ENCODE results near the gene NOM1.

NOM1 gene

DNA sequence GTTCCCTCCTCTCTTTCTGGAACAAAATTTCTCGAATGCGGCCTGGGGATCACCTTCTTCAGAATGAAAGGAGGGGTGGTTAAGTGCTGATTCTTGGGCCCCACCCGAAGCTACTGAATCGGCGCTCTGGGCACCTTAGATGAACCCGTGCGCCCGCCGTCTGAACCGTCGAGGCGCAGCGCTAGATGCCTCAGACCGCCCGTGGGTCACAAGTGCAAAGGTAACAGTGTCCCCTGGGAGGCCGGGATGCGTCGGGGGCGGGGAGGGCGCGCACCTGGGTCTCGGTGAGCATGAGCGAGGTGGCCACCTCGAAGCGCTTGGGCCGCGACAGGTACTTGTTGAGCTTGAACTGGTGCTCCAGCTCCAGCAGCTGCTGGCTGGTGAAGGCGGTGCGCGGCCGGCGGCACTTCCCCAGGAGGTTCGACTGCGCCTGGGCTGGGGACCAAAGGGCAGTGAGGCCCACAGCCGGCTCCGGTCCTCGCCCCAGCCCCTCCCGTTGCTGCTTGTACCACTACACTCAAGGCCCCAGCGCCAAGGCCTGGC lies 56.8 kb downstream of the NOM1 start:
- TF ChIP-seq FOXP2 (optimal IDR thresholded peaks at IDR 0.05; ENCODE audit: borderline replicate concordance, extremely low read depth, extremely low read length, insufficient read depth) (no peak), POLR2AphosphoS5 (IDR thresholded peaks at IDR 0.05; ENCODE audit: low read depth, low read length) (no peak), REST (IDR thresholded peaks at IDR 0.05; ENCODE audit: insufficient read depth in 1 of 2, low read depth in 2 of 2, low read length in 2 of 2) (no peak), TAF1 (IDR thresholded peaks at IDR 0.05; ENCODE audit: borderline replicate concordance, insufficient read depth, low read length) (no peak), SIN3A (IDR thresholded peaks at IDR 0.05; ENCODE audit: borderline replicate concordance, insufficient read depth, low read length) (no peak)

DNA sequence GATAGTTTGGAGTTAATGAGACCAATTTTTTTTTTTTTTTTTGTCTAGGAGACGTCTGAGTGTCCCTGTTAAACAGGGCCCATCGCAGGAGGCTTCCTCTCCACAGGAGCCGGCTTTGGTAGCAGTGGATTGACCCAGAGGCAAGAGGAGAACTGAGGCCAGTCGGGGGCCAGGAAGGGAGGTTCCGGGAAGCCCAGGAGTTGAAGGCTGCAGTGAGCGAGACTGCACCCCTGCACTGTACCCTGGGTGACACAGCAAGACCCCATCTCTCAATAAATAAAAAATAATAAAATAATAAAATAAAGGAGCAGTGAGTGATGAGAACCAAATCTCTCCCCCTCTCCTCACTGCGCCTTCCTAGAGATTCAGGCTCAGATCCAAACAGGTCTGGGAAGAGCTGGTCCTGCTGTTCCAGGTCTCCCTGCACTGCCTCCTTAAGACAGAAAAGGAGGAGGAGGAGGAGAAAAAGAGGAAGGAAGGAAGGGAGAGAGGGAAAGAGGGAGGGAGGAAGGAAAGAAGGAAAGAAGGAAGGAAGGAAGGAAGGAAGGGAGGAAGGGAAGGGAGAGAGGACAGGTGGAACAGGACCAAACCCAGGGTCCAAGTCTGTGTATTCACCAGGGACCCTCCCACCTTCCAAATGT lies 57.4 kb downstream of the NOM1 start:
- TF ChIP-seq TAF1 (IDR thresholded peaks at IDR 0.05; ENCODE audit: borderline replicate concordance, insufficient read depth, low read length) (no peak), REST (IDR thresholded peaks at IDR 0.05; ENCODE audit: insufficient read depth in 1 of 2, low read depth in 2 of 2, low read length in 2 of 2) (no peak), FOXP2 (optimal IDR thresholded peaks at IDR 0.05; ENCODE audit: borderline replicate concordance, extremely low read depth, extremely low read length, insufficient read depth) (no peak), SIN3A (IDR thresholded peaks at IDR 0.05; ENCODE audit: borderline replicate concordance, insufficient read depth, low read length) (no peak), POLR2AphosphoS5 (IDR thresholded peaks at IDR 0.05; ENCODE audit: low read depth, low read length) (no peak)

DNA sequence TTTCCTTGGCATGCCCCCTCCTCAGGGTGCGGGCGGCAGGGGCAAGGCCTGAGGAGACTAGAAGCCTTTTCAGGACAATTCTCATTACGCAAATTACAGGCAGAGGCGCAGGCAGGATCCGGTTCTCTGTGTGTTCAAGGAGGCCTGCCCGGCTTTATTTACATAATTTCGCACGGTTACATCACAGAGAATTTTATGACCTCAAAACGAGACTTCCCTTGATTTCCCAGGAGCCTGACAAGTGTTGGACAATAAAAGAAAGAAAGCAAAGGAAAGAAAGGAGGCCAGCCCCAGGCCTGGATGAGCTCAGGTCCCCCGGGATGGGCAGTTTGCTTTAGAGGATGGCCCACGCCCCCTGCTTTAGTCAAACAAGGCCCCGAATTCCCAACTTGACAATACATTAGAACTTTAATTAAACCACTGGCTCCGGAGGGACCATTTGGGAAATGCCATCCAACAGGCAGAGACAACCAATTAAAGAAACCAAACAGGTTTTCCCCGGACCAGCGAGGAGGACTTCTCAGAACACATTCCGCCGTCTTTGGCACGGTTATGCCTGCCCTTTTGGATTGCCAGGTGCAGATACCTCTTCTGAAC lies 58.1 kb downstream of the NOM1 start:
- TF ChIP-seq SIN3A (IDR thresholded peaks at IDR 0.05; ENCODE audit: borderline replicate concordance, insufficient read depth, low read length) (no peak), TAF1 (IDR thresholded peaks at IDR 0.05; ENCODE audit: borderline replicate concordance, insufficient read depth, low read length) (no peak), POLR2AphosphoS5 (IDR thresholded peaks at IDR 0.05; ENCODE audit: low read depth, low read length) (no peak), REST (IDR thresholded peaks at IDR 0.05; ENCODE audit: insufficient read depth in 1 of 2, low read depth in 2 of 2, low read length in 2 of 2) (no peak), FOXP2 (optimal IDR thresholded peaks at IDR 0.05; ENCODE audit: borderline replicate concordance, extremely low read depth, extremely low read length, insufficient read depth) (no peak)

DNA sequence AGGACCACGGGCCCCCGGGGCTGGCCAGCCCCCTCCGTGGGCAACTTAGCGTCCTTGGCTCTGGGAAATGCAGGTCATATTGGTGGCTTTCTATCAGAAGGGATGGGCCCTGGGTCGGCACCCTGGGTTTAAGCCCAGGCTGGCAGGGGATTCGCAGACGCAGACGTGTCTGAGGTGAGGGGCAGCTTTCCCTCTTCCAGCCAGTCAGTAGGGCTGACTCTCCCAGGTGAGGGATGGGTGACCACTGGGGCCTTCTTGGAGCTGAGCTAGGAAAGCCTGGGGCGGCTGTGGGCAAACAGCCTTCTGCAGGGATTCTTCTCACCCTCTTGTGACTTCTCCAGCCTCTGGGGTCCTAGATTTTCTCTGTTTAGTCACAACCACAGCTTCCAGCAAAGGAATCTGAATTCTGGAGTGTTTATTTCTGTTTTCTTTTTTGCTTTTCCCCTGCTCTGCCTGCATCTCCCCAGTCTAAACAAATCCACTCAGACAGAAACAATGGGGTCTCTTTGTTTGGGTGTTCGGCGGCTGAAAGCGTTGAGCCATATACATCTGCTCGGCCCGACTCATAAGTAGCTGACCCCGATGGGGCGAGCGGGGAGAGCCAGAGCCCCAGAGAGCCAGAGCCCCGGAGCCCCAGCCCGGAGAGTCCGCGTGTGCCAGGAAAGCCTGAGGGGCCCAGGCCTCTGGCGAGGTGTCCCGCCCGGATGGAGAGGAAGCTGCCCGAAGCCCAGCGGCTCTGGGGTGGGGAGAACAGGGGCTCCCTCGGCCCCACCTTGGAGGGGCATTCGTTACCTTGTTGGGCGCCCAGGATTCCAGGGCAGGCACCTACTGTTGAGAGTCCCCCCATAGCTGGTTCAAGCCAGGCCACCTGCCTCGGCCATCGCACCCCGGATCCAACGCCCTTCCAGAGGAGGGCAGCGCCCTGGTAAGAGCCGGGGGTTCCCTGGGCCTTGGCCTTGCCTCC lies 59.0 kb downstream of the NOM1 start:
- TF ChIP-seq TAF1 (IDR thresholded peaks at IDR 0.05; ENCODE audit: borderline replicate concordance, insufficient read depth, low read length), result no peak
- TF ChIP-seq SIN3A (IDR thresholded peaks at IDR 0.05; ENCODE audit: borderline replicate concordance, insufficient read depth, low read length), result no peak
- no peak for TF ChIP-seq POLR2AphosphoS5 (IDR thresholded peaks at IDR 0.05; ENCODE audit: low read depth, low read length)
- no peak for TF ChIP-seq REST (IDR thresholded peaks at IDR 0.05; ENCODE audit: insufficient read depth in 1 of 2, low read depth in 2 of 2, low read length in 2 of 2)
- TF ChIP-seq FOXP2 (optimal IDR thresholded peaks at IDR 0.05; ENCODE audit: borderline replicate concordance, extremely low read depth, extremely low read length, insufficient read depth), result no peak

All from PFSK-1 (cell line).